ENCODE measurements around the gene TMEM223. TPM values are rescaled to one million over a fixed set of nuclear protein-coding genes. Genes with fewer than 3 reads are reported as not detected.
A peak's percentile ranks its signal among the peaks of the same experiment; 100 is the strongest.

TMEM223 gene
- polyA plus RNA-seq, 1 donor (not counting 4 experiments of a cell fraction or from before 2014, with no cell fraction given): 11.0 TPM

DNA sequence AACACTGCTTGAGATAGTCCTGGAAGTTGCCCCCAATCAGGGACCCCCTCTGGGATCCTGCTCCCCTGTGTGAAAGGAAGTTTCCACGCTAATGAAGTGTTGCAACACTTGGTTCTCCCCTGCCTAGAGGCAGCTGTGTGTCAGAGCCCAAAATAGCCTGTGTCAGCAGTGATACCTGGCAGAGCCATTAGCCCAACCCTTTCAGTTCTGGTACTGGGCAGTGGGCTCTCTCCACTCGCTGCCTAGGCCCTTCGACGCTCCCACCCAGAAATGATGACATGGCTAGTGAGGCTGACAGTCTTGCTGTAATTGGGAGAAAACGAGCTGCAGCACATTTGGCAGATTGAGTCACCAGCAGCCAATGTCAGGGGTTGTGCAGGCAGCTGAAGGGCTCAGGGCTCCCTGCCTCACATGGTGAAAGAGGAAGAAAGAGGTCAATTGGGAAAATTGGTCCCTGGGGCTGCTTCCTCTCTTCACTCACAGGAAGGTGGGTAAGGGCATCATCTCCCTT lies 14.9 kb upstream of the TMEM223 start:
- no peak overlapping the region for H2AFZ ChIP-seq (ENCODE audit: control insufficient read depth, low read length)
- peaks cover 6% of the 10 kb centered on the region for H4K20me1 ChIP-seq (ENCODE audit: control insufficient read depth, extremely low read depth, insufficient read depth, low read length)
- H3K4me2 ChIP-seq (ENCODE audit: control insufficient read depth, extremely low read depth, insufficient read depth, low read depth, low read length): peak overlapping the region; percentile 98
- H3K27ac ChIP-seq (ENCODE audit: control insufficient read depth, insufficient read depth, low read length): peak overlapping the region; percentile 80
- FAIRE-seq: no peak
- H3K79me2 ChIP-seq (ENCODE audit: control insufficient read depth, insufficient read depth, low read length): peaks cover 22% of the 10 kb centered on the region
- H3K4me1 ChIP-seq (ENCODE audit: control insufficient read depth, extremely low read depth, insufficient read depth, low read length): peaks cover 20% of the 10 kb centered on the region
- no peaks in the 10 kb centered on the region for H3K9me1 ChIP-seq (ENCODE audit: control insufficient read depth, extremely low read depth, insufficient read depth, low read length)
- peaks cover 6 to 18% of the 10 kb centered on the region in 2 experiments for H3K36me3 ChIP-seq (ENCODE audit: control insufficient read depth in 2 of 2, extremely low read depth in 1 of 2, insufficient read depth in 2 of 2, low read length in 2 of 2)
- no peaks in the 10 kb centered on the region for H3K9me3 ChIP-seq (ENCODE audit: control insufficient read depth, low read depth, low read length)
- H3K27me3 ChIP-seq (ENCODE audit: control insufficient read depth, extremely low read depth, insufficient read depth, low read length): no peaks in the 10 kb centered on the region
- TF ChIP-seq, protein P1, sequence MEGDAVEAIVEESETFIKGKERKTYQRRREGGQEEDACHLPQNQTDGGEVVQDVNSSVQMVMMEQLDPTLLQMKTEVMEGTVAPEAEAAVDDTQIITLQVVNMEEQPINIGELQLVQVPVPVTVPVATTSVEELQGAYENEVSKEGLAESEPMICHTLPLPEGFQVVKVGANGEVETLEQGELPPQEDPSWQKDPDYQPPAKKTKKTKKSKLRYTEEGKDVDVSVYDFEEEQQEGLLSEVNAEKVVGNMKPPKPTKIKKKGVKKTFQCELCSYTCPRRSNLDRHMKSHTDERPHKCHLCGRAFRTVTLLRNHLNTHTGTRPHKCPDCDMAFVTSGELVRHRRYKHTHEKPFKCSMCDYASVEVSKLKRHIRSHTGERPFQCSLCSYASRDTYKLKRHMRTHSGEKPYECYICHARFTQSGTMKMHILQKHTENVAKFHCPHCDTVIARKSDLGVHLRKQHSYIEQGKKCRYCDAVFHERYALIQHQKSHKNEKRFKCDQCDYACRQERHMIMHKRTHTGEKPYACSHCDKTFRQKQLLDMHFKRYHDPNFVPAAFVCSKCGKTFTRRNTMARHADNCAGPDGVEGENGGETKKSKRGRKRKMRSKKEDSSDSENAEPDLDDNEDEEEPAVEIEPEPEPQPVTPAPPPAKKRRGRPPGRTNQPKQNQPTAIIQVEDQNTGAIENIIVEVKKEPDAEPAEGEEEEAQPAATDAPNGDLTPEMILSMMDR (optimal IDR thresholded peaks at IDR 0.05 in 1 of 3, IDR thresholded peaks at IDR 0.05 in 1 of 3, conservative IDR thresholded peaks at IDR 0.05 in 1 of 3; ENCODE audit: extremely low read depth in 1 of 3, insufficient read depth in 2 of 3, low read length in 3 of 3): no peak
- TF ChIP-seq EZH2 (IDR thresholded peaks at IDR 0.05; ENCODE audit: low read length): no peak
- dilution Hi-C loops (cut with MboI; ENCODE audit: extremely low pct_ligation_motif_present, low sequenced_read_pairs): no loop called here
- H3K4me3 ChIP-seq (ENCODE audit: control insufficient read depth in 2 of 3, extremely low read depth in 1 of 3, insufficient read depth in 2 of 3, low read depth in 1 of 3, low read length in 3 of 3): peak overlapping the region in 1 of 3 experiments; percentile 99
- no peak for DNase-seq (ENCODE audit: low read depth, low spot score)
- peak overlapping the region; percentile 96 for H3K9ac ChIP-seq (ENCODE audit: control insufficient read depth, extremely low read depth, insufficient read depth, low read length)

DNA sequence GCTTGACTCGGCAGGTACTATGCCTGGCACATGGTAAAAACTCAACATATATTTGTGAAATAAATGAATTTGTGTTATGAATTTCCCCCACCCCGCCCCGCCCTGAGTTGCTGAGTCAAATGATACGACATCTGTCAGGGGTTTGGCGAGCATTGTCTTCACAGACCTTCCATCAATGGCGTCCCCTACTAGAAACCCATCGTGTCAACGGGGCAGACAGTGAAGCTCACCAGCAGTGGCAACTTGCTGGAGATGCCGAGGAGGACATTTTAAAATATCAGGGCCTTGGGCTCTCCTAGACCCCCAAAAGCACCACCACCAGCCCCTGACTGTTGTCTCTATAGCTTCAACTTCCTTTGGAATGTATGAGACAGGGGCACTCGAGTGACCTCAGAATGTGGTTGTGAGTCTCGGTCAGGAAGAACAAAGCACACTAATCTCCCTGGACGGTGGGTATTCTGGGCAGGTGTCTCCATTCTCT lies 14.2 kb upstream of the TMEM223 start:
- Histone ChIP-seq H3K36me3 (ENCODE audit: control insufficient read depth in 2 of 2, extremely low read depth in 1 of 2, insufficient read depth in 2 of 2, low read length in 2 of 2) (peaks cover 13 to 25% of the 10 kb centered on the region in 2 experiments), H3K27ac (ENCODE audit: control insufficient read depth, insufficient read depth, low read length) (peak overlapping the region; percentile 80), H3K9me3 (ENCODE audit: control insufficient read depth, low read depth, low read length) (no peaks in the 10 kb centered on the region), H3K4me3 (ENCODE audit: control insufficient read depth in 2 of 3, extremely low read depth in 1 of 3, insufficient read depth in 2 of 3, low read depth in 1 of 3, low read length in 3 of 3) (peak overlapping the region; percentile 66 to 99 (median 99)), H3K9me1 (ENCODE audit: control insufficient read depth, extremely low read depth, insufficient read depth, low read length) (no peaks in the 10 kb centered on the region), H3K9ac (ENCODE audit: control insufficient read depth, extremely low read depth, insufficient read depth, low read length) (peak overlapping the region; percentile 96), H2AFZ (ENCODE audit: control insufficient read depth, low read length) (peak overlapping the region; percentile 91), H3K4me2 (ENCODE audit: control insufficient read depth, extremely low read depth, insufficient read depth, low read depth, low read length) (peak overlapping the region; percentile 98), H4K20me1 (ENCODE audit: control insufficient read depth, extremely low read depth, insufficient read depth, low read length) (peaks cover 6% of the 10 kb centered on the region), H3K4me1 (ENCODE audit: control insufficient read depth, extremely low read depth, insufficient read depth, low read length) (peaks cover 20% of the 10 kb centered on the region), H3K27me3 (ENCODE audit: control insufficient read depth, extremely low read depth, insufficient read depth, low read length) (no peaks in the 10 kb centered on the region), H3K79me2 (ENCODE audit: control insufficient read depth, insufficient read depth, low read length) (peaks cover 22% of the 10 kb centered on the region)
- no peak for FAIRE-seq
- TF ChIP-seq EZH2 (IDR thresholded peaks at IDR 0.05; ENCODE audit: low read length): no peak
- TF ChIP-seq, protein P1 (optimal IDR thresholded peaks at IDR 0.05 in 1 of 3, IDR thresholded peaks at IDR 0.05 in 1 of 3, conservative IDR thresholded peaks at IDR 0.05 in 1 of 3; ENCODE audit: extremely low read depth in 1 of 3, insufficient read depth in 2 of 3, low read length in 3 of 3): no peak
- no peak for DNase-seq (ENCODE audit: low read depth, low spot score)
- dilution Hi-C loops (cut with MboI; ENCODE audit: extremely low pct_ligation_motif_present, low sequenced_read_pairs): no loop called here
